Cardiac muscle cell (in vitro differentiated cells and primary cell): ENCODE results near the gene SCFD1. TPM values are rescaled to one million over a fixed set of nuclear protein-coding genes. Genes with fewer than 3 reads are reported as not detected.
A peak's percentile ranks its signal among the peaks of the same experiment; 100 is the strongest.
"Not testable (repeated sequence)": the region's sequence is repeated elsewhere in the genome, so short reads cannot be mapped to it uniquely, and the experiment has no call there.

Source experiments
- DNase-seq, 2 donors: peaks; one replicate each; pipeline versions ENCODE4 v3.0.0 to v3.0.0-alpha.2; 2010 to 2017; ENCODE audit warnings: low read depth in 1 of 2, low spot score in 1 of 2
- H3K27ac ChIP-seq: fragments of 200-600 bp; sonication (generic); 2 replicates; pipeline ENCODE4 v1.5.1; 2016
- H3K27me3 ChIP-seq: fragments of 200-600 bp; sonication (generic); 2 replicates; pipeline ENCODE4 v1.6.0; 2016; ENCODE audit warnings: control low read depth
- H3K36me3 ChIP-seq: fragments of 200-600 bp; sonication (generic); 2 replicates; pipeline ENCODE4 v1.5.1; 2016; ENCODE audit warnings: control low read depth
- H3K4me1 ChIP-seq: fragments of 200-600 bp; sonication (generic); 2 replicates; pipeline ENCODE4 v1.8.1; 2017; ENCODE audit warnings: low read depth, mild to moderate bottlenecking, mixed run types
- H3K4me3 ChIP-seq: fragments of 200-600 bp; sonication (generic); 2 replicates; pipeline ENCODE4 v1.5.1; 2016; ENCODE audit warnings: mild to moderate bottlenecking
- H3K9me3 ChIP-seq: fragments of 200-600 bp; sonication (generic); 2 replicates; pipeline ENCODE4 v1.5.1; 2017; ENCODE audit warnings: low read depth, mild to moderate bottlenecking, control low read depth
- polyA plus RNA-seq: library from polyadenylated mRNA; unstranded; fragments of >200 nt; fragmentation: Nextera tagmentation; extraction: Ambion mirVana; gene quantifications from 2 replicates; pipeline ENCODE4 v1.2.1, GENCODE V29; 2016
- total RNA-seq: library from RNA; depleted of rRNA; stranded (reverse); fragments of >200 nt; gene quantifications from 2 replicates; pipeline ENCODE4 v1.2.3, GENCODE V29; 2016
- TF ChIP-seq, protein P1 (sequence below): IDR thresholded peaks from 2 replicates; pipeline ENCODE4 v1.5.1; 2012; ENCODE audit warnings: low read depth, mild to moderate bottlenecking, low read length

The SCFD1 gene
- total and polyA plus RNA-seq, 2 experiments from 2014 or later: 51.7 to 76.3 TPM

DNA sequence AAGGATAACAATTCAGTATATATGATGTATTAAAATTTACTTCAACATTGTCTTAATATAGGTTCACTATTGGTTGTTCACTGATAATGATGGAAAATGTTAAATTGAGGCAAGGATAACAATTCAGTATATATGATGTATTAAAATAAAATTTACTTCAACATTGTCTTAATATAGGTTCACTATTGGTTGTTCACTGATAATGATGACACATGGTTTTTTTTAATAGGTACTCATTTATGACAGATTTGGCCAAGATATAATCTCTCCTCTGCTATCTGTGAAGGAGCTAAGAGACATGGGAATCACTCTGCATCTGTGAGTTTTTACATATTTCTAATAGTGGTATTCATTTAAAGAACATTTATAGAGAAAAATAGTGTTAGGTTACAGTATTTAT, 8.1 kb downstream of the SCFD1 start:
- no peak for DNase-seq
- Histone ChIP-seq H3K27ac (no peak overlapping the region), H3K4me3 (no peak overlapping the region), H3K36me3 (peaks cover 19% of the 10 kb centered on the region), H3K9me3 (no peaks in the 10 kb centered on the region), H3K27me3 (no peaks in the 10 kb centered on the region), H3K4me1 (no peaks in the 10 kb centered on the region)
- TF ChIP-seq, protein P1, sequence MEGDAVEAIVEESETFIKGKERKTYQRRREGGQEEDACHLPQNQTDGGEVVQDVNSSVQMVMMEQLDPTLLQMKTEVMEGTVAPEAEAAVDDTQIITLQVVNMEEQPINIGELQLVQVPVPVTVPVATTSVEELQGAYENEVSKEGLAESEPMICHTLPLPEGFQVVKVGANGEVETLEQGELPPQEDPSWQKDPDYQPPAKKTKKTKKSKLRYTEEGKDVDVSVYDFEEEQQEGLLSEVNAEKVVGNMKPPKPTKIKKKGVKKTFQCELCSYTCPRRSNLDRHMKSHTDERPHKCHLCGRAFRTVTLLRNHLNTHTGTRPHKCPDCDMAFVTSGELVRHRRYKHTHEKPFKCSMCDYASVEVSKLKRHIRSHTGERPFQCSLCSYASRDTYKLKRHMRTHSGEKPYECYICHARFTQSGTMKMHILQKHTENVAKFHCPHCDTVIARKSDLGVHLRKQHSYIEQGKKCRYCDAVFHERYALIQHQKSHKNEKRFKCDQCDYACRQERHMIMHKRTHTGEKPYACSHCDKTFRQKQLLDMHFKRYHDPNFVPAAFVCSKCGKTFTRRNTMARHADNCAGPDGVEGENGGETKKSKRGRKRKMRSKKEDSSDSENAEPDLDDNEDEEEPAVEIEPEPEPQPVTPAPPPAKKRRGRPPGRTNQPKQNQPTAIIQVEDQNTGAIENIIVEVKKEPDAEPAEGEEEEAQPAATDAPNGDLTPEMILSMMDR: no peak

DNA sequence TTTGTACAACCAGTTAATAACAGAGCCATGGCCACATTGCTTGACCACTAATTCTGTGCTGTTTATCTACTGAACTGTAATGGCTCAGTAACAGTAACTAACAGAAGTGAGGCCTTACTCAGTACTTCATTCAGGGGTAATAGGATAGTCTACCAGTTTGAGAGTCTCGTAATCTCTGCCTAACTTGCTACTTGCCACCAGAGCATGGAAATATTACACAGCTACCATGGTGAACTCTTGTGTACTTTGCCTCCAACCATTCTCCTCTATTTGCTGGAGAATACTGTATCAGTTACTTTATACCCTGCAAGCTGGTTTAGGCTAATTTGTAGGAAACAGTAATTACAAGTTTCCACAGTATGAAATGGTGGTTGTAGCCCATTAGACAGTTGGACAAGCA, 10.6 kb downstream of the SCFD1 start:
- H3K9me3 ChIP-seq: no peaks in the 10 kb centered on the region
- no peak overlapping the region for H3K4me3 ChIP-seq
- H3K27ac ChIP-seq: no peak overlapping the region
- no peaks in the 10 kb centered on the region for H3K27me3 ChIP-seq
- no peaks in the 10 kb centered on the region for H3K4me1 ChIP-seq
- TF ChIP-seq, protein P1: no peak
- DNase-seq: no peak
- peaks cover 19% of the 10 kb centered on the region for H3K36me3 ChIP-seq

DNA sequence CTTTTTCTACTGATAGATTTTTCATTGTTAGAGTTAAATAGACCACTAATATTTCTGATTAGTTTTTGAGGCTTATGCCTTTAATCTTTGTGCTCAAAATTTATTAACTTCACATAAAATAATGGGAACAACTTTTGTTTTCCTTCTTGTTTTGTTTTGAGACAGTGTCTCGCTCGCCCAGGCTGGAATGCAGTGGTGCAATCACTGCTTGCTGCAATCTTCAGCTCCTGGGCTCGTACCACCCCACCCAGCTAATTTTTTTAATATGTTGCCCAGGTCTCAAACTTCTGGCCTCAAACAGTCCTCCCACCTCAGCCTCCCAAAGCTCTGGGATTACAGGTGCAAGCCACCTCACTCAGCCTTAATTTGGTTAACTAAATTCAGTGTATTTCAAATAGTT, 16.8 kb downstream of the SCFD1 start:
- Histone ChIP-seq H3K4me1 (no peaks in the 10 kb centered on the region), H3K36me3 (peaks cover 31% of the 10 kb centered on the region), H3K4me3 (no peak overlapping the region), H3K27me3 (no peaks in the 10 kb centered on the region), H3K27ac (no peak overlapping the region), H3K9me3 (no peaks in the 10 kb centered on the region)
- peak in 1 of 2 donors; percentile 47 for DNase-seq
- TF ChIP-seq, protein P1: no peak

DNA sequence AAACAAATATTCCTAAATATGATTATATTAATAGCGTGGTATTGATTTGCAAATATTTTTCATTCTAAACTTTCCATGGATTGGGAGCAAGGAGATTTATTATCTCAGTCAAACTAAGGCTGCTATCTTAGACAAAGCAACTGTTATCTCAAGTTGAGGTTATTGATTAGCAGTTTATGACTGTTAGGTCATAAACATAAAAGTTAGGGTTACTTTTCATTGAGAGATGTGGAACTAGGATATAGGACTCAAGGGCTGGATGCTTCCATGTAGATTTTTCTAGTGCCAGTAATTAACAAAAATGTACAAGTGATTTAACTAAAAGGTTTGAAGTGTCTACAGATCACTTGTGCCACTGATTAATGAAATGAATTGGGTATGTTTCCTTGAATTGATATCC, 19.1 kb downstream of the SCFD1 start:
- Histone ChIP-seq H3K36me3 (peaks cover 21% of the 10 kb centered on the region), H3K4me3 (no peak overlapping the region), H3K9me3 (no peaks in the 10 kb centered on the region), H3K27me3 (no peaks in the 10 kb centered on the region), H3K4me1 (no peaks in the 10 kb centered on the region), H3K27ac (no peak overlapping the region)
- DNase-seq: no peak
- TF ChIP-seq, protein P1: no peak

DNA sequence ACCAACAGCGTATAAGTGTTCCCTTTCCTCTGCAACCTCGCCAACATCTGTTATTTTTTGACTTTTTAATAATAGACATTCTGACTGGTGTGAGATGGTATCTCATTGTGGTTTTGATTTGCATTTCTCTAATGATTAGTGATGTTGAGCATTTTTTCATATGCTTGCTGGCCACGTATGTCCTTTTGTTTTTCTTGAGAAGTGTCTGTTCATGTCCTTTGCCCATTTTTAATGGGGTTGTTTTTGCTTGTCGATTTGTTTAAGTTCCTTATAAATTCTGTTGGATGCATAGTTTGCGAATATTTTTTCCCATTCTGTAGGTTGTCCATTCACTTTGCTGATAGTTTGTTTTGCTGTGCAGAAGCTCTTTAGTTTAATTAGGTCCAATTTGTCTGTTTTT, 22.3 kb downstream of the SCFD1 start:
- H3K27ac ChIP-seq, H3K4me1 ChIP-seq, H3K27me3 ChIP-seq, H3K4me3 ChIP-seq, DNase-seq, H3K9me3 ChIP-seq: not testable (repeated sequence)
- H3K36me3 ChIP-seq: peaks cover 22% of the 10 kb centered on the region

DNA sequence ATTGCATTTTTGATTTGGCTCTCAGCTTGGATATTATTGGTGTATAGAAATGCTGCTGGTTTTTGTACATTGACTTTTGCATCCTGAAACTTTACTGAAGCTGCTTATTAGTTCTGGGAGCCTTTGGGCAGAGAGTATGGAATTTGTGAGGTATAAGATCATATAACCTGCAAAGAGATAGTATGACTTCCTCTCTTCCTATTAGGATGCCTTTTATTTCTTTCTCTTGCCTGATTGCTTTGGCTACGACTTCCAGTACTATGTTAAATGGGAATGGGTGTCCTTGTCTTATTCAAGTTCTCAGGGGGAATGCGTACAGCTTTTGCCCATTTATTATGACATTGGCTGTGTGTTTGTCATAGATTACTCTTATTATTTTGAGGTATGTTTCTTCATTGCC, 23.5 kb downstream of the SCFD1 start:
- H3K27me3 ChIP-seq: no peaks in the 10 kb centered on the region
- no peak for DNase-seq
- H3K9me3 ChIP-seq: no peaks in the 10 kb centered on the region
- H3K27ac ChIP-seq: no peak overlapping the region
- no peak overlapping the region for H3K4me3 ChIP-seq
- no peaks in the 10 kb centered on the region for H3K4me1 ChIP-seq
- TF ChIP-seq, protein P1: no peak
- peaks cover 33% of the 10 kb centered on the region for H3K36me3 ChIP-seq
